Measurements from ENCODE around the gene MAP3K7CL.

DNA sequence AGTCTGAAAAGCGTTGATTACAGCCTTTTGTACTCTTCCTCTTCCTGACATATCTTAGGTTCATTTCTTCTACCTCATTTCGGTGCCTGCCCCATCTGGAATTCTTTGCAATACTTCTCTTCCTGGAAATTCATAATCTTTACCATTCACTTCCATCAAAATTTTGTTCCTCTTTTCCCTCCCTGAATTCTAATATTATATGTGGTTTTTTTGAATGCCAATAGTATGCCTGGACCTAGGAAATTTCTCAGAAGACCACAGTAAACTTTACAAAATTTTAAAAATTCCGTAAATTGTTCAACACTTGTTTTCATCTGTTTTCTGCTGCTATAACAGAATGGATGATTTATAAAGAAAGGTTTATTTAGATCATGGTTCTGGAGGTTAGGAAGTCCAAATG lies 76.8 kb downstream of the MAP3K7CL start:
- no peak for TF ChIP-seq CTCF (IDR thresholded peaks at IDR 0.05; ENCODE audit: poor library complexity)
- TF ChIP-seq EZH2 (IDR thresholded peaks at IDR 0.05; ENCODE audit: borderline replicate concordance), result no peak
